ENCODE results near the gene ZNF503.

ZNF503 gene

DNA sequence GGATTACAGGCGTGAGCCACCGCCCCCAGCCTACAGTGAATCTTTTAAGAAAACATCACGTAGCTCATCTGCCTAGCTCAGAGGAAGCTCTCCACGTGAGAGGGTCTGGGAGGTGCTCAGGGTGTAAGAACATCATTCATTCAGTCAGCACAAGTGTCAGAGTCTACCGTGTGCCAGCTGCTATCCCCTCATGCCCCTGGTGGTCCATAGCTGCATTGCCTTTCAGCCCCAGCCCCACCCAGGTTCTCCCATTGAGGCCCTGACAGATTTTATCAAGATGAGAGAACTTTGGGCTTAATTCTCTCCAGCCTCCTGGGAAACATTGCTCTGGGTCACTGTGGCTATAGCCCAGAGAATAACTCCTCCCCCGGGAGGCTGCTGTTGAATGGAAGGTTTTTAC is 45.1 kb downstream of the ZNF503 start:
- DNase-seq, result no peak

GRCh38 chr10:75355706-75356105 is 45.9 kb downstream of the ZNF503 start:
- no peak for DNase-seq

- no peak for DNase-seq
These were observed 48.4 kb downstream of the ZNF503 start for GRCh38 chr10:75353183-75353582.

GRCh38 chr10:75352650-75353049 is 48.9 kb downstream of the ZNF503 start:
- DNase-seq, result no peak

GRCh38 chr10:75351637-75352036 is 49.9 kb downstream of the ZNF503 start:
- no peak for DNase-seq

DNA sequence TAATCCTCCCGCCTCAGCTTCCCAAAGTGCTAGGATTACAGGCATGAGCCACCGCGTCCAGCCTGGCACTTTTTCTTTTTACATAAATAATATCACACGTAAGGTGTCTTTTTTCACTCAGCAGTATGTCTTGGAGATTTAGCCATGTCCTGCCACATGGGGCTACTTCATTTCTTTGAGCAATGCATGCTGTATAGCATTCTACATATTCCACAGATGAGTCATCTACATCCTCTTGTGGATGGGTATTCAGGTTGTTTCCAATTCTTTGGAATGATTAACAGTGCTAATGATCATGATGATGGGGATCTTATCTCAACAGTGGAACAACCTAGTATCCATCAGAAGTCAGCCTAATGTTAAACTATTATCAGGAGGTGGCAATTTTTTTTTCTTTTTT is 50.8 kb downstream of the ZNF503 start:
- DNase-seq, result no peak
